Psoas muscle (tissue), 8 donors: Measurements from ENCODE around the gene IFT81. TPM values are rescaled to one million over a fixed set of nuclear protein-coding genes. Genes with fewer than 3 reads are reported as not detected.
A peak's percentile ranks its signal among the peaks of the same experiment; 100 is the strongest.

ENCODE experiments used
- ATAC-seq, 4 donors: fragments of 200-7000 bp; cut with Tn5 transposase; one replicate each; pipeline ENCODE4 v1.9.1; 2020; ENCODE audit warnings: moderate library complexity in 3 of 4, mild to moderate bottlenecking in 2 of 4
- DNase-seq, 2 donors: peaks; one replicate each; pipeline ENCODE4 v3.0.0-alpha.2; 2020
- H3K27ac ChIP-seq: fragments of 200-600 bp; one replicate; pipeline ENCODE4 v1.8.0; 2022
- H3K27me3 ChIP-seq, 3 donors: fragments of 200-600 bp in 1 of 3; one replicate each; pipeline versions ENCODE4 v1.6.1 to v1.8.0; 2013 to 2022; ENCODE audit warnings: low read length in 2 of 3, mild to moderate bottlenecking in 2 of 3, moderate library complexity in 1 of 3; ENCODE audit not compliant: insufficient read depth in 3 of 3
- H3K36me3 ChIP-seq, 2 donors: fragments of 200-600 bp in 1 of 2; one replicate each; pipeline versions ENCODE4 v1.6.1 to v1.8.0; 2013 to 2022; ENCODE audit warnings: low read depth in 1 of 2, mild to moderate bottlenecking in 1 of 2, moderate library complexity in 1 of 2; ENCODE audit not compliant: insufficient read depth in 1 of 2
- H3K4me1 ChIP-seq: fragments of 200-600 bp; one replicate; pipeline ENCODE4 v1.8.0; 2022
- H3K4me3 ChIP-seq: fragments of 200-600 bp; one replicate; pipeline ENCODE4 v1.8.0; 2022; ENCODE audit warnings: mild to moderate bottlenecking
- H3K9me3 ChIP-seq: fragments of 200-600 bp; one replicate; pipeline ENCODE4 v1.8.0; 2022
- WGBS, 3 donors: extraction: QIAGEN DNeasy Blood & Tissue Kit; methylation state at CpG; one replicate each; pipeline versions ENCODE4 v1.1.6 to v1.1.7; 2013; 5-methylcytosine and 5-hydroxymethylcytosine counted together
- intact Hi-C, 2 donors: fragments of 100-400 bp; cut with DNase I; formaldehyde crosslinking; loops; one replicate each; pipeline versions ENCODE4 v1.11.0 to v1.14.2; 2022
- polyA plus RNA-seq, 3 donors: library from polyadenylated mRNA; stranded (reverse); fragments of 200-250 nt; gene quantifications; one replicate each; pipeline ENCODE4 v1.2.3, GENCODE V29; 2013
- total RNA-seq, 4 donors: library from RNA; stranded (reverse); fragmentation: NEBNext Ultra II Directional in 2 of 4; extraction: Animal tissue kit (Norgen Biotek cat#: 25700) in 2 of 4; gene quantifications; one replicate each; pipeline versions ENCODE4 v1.2.1 to v1.2.4, GENCODE V29; 2021 to 2023
- TF ChIP-seq, protein P1 (sequence below): fragments of 200-600 bp; IDR thresholded peaks from one replicate; pipeline ENCODE4 v1.8.0; 2022; ENCODE audit warnings: antibody characterized with exemption
- donor health status: healthy with polysubstance abuse.
- donor health status: DM: no; HTN: no; CAD: no; lungs with moderate emphysema.
- donor health status: Bipolar disorder and iron deficiency.
- donor health status: healthy.
- donor health status: DM: yes; HTN: yes; CAD: no.
- donor health status: DM: no; HTN: no; CAD: no.
- donor health status: DM: no; HTN: no; CAD: no.
- donor health status: DM: yes; HTN: yes; CAD: no.

IFT81 gene
- total and polyA plus RNA-seq, 7 donors, result 2.5 to 9.6 (median 4.9) TPM

DNA sequence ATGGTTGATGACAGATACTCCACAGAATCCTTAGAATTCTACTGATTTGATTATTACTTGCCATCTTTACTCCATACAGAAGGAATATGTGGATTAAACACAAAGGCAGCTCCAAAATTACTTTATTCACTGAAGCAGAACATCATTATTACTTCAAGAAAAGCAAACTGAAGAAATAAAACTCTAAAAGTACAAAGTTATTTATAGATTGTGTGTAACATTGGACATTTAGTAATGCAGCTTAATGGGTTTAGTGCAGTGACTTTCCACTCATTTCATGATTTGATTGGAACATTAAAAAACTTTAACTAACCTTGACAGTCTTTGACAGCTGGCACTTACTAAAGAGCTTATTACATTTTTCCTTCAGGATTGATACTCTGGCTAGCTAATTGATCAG is 97.9 kb downstream of the IFT81 start:
- peak in 1 of 4 donors; percentile 36 for ATAC-seq
- intact Hi-C loops, result loop anchor here in 1 of 2 donors (5.0 kb wide), 1 partner anchor 55 kb away; no protein-coding TSS in a partner anchor

DNA sequence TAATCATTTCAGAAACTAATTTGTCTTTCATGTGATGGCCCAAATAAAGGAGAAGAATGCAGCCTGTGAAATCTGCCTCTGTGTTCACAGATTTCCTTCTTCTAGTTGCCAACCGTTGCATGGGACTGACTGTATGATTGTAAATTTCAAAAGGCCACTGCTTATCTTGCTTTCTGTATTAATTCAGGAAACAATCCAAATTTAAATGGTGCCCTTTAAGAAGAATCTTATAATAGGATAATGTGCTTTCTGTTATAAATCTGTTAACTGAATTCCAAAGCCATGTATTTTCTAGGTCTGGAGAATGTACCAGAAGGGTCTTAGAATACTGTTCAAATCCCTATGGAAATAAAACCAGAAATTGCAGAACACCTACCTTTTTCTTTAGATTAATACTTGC is 98.3 kb downstream of the IFT81 start:
- Histone ChIP-seq H3K36me3 (peaks cover 0 to 9% of the 10 kb centered on the region in 2 donors), H3K27ac (peak overlapping the region; percentile 28), H3K4me3 (no peak overlapping the region), H3K27me3 (no peaks in the 10 kb centered on the region), H3K9me3 (no peaks in the 10 kb centered on the region), H3K4me1 (peaks cover 32% of the 10 kb centered on the region)
- TF ChIP-seq, protein P1, sequence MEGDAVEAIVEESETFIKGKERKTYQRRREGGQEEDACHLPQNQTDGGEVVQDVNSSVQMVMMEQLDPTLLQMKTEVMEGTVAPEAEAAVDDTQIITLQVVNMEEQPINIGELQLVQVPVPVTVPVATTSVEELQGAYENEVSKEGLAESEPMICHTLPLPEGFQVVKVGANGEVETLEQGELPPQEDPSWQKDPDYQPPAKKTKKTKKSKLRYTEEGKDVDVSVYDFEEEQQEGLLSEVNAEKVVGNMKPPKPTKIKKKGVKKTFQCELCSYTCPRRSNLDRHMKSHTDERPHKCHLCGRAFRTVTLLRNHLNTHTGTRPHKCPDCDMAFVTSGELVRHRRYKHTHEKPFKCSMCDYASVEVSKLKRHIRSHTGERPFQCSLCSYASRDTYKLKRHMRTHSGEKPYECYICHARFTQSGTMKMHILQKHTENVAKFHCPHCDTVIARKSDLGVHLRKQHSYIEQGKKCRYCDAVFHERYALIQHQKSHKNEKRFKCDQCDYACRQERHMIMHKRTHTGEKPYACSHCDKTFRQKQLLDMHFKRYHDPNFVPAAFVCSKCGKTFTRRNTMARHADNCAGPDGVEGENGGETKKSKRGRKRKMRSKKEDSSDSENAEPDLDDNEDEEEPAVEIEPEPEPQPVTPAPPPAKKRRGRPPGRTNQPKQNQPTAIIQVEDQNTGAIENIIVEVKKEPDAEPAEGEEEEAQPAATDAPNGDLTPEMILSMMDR, result no peak
- no peak for DNase-seq
- intact Hi-C loops, result loop anchor here in 1 of 2 donors (5.0 kb wide), 1 partner anchor 55 kb away; no protein-coding TSS in a partner anchor
- ATAC-seq, result no peak
- WGBS, 3 donors, result 39 to 59% (median 47%) methylated on average over 1 of the region's 1 CpG

More for the DNA sequence above, 97.9 kb downstream of the IFT81 start:
- TF ChIP-seq, protein P1, result no peak
- H3K4me1 ChIP-seq, result peaks cover 32% of the 10 kb centered on the region
- H3K27ac ChIP-seq, result peak overlapping the region; percentile 28
- no peaks in the 10 kb centered on the region for H3K27me3 ChIP-seq
- H3K36me3 ChIP-seq, result peaks cover 0 to 9% of the 10 kb centered on the region in 2 donors
- no peak for DNase-seq
- H3K4me3 ChIP-seq, result no peak overlapping the region
- no peaks in the 10 kb centered on the region for H3K9me3 ChIP-seq

DNA sequence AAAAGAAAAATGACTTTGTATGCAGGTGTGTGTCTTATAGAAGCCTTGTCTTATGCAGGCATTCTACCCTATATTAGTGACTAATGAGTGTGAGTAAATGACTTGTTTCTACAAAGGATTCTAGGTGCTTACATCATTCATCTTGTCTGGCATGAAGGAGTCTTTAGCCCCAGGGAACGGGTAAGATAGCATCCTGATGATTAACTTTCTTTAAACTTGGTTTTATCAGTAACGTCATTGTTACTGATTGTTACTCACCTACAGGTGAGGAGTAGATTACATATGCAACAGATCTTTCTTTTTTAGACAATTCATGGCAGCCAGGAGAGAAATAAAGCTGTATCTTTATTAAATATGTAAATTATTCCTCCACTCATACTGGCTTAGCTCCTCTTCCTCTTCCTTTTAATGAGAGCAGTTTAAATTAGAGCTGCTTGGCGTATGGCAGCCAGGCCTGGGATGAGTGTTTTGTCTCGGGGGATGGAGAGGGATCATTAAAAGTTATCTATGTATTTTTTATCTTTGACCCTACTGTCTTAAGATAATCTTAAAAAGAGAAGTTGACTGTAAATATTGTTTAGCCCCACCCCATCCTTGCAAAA is 99.7 kb downstream of the IFT81 start:
- Histone ChIP-seq H3K27me3 (no peaks in the 10 kb centered on the region), H3K4me3 (no peak overlapping the region), H3K27ac (peak overlapping the region; percentile 81), H3K36me3 (no peaks in the 10 kb centered on the region), H3K4me1 (peaks cover 32% of the 10 kb centered on the region), H3K9me3 (no peaks in the 10 kb centered on the region)
- ATAC-seq (peak in 3 of 4 donors; percentile 17 to 33 (median 19)), DNase-seq (no peak)
- intact Hi-C loops, result loop anchor here in 1 of 2 donors (5.0 kb wide), 1 partner anchor 53 kb away; no protein-coding TSS in a partner anchor
- TF ChIP-seq, protein P1, result no peak
- 47 to 81% (median 72%) methylated on average over 4 of the region's 4 CpGs for WGBS, 3 donors

DNA sequence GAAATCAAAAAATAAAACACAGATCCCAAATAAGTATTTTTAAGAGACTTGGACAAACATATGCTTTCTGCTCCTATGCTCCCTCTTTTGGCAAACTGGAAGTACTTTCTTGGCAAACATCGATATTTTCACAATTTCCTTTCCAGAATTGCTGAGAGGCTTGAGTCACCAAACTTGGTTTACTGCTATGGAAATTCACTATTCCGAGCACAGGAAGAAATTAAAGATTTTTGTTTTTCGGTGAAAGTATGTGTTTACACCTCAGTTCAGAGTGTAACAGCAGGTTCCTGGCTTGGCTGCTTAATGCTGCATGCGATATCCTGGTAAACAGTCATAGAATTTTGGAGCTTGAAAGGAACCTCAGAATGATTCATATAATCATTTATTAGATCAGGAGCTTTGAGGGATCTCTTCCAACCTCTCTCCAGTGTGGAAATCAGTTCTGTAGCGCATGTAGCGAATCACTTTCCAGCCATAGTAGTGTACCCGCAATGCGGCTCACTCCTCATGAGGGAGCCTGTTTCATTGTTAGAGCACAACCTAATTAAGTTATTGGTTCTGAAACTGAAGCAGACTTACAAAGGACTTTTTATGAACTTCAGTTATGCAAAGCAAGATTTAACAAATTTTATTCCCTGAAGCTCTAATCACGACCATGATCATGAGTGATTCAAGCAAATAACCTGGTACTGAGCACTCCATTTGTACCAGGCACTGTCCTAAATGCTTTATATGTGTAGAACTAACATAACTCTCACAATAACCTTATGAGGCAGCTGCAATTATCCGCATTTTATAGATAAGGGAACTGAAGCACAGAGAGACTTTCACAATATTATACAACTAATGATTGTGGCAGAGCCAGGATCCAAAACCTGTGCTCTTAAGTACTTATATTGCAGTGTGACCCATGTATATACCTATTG is 100.5 kb downstream of the IFT81 start:
- TF ChIP-seq, protein P1, result peak; percentile 54
- WGBS, 3 donors, result 30 to 52% (median 43%) methylated on average over 10 of the region's 10 CpGs
- Histone ChIP-seq H3K9me3 (no peaks in the 10 kb centered on the region), H3K4me3 (peak overlapping the region; percentile 45), H3K4me1 (peaks cover 32% of the 10 kb centered on the region), H3K27ac (peak overlapping the region; percentile 81), H3K36me3 (no peaks in the 10 kb centered on the region), H3K27me3 (no peaks in the 10 kb centered on the region)
- DNase-seq (no peak), ATAC-seq (peak; percentile 68 to 79 (median 74))
- intact Hi-C loops, result loop anchor here in 1 of 2 donors (5.0 kb wide), 1 partner anchor 53 kb away; no protein-coding TSS in a partner anchor
